Measurements from ENCODE around the gene HOXC5. TPM values are rescaled to one million over a fixed set of nuclear protein-coding genes. Genes with fewer than 3 reads are reported as not detected.

HOXC5 gene
- total RNA-seq, 1 donor from 2014 or later: 2.7 TPM

- TF ChIP-seq, protein P1, sequence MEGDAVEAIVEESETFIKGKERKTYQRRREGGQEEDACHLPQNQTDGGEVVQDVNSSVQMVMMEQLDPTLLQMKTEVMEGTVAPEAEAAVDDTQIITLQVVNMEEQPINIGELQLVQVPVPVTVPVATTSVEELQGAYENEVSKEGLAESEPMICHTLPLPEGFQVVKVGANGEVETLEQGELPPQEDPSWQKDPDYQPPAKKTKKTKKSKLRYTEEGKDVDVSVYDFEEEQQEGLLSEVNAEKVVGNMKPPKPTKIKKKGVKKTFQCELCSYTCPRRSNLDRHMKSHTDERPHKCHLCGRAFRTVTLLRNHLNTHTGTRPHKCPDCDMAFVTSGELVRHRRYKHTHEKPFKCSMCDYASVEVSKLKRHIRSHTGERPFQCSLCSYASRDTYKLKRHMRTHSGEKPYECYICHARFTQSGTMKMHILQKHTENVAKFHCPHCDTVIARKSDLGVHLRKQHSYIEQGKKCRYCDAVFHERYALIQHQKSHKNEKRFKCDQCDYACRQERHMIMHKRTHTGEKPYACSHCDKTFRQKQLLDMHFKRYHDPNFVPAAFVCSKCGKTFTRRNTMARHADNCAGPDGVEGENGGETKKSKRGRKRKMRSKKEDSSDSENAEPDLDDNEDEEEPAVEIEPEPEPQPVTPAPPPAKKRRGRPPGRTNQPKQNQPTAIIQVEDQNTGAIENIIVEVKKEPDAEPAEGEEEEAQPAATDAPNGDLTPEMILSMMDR (IDR thresholded peaks at IDR 0.05; ENCODE audit: unreplicated experiment): no peak
- Mint-ChIP-seq H3K36me3 (ENCODE audit: insufficient read depth) (no peaks in the 10 kb centered on the region), H3K9me3 (ENCODE audit: low read depth) (no peaks in the 10 kb centered on the region), H3K27me3 (peaks cover 100% of the 10 kb centered on the region), H3K4me3 (ENCODE audit: low read depth) (no peak overlapping the region), H3K27ac (no peak overlapping the region), H3K4me1 (ENCODE audit: low read depth) (peaks cover 5% of the 10 kb centered on the region)
- no peak for DNase-seq (ENCODE audit: low spot score, unreplicated experiment)
Observed at GRCh38 chr12:54002915-54003389, 29.9 kb upstream of the HOXC5 start.

DNA sequence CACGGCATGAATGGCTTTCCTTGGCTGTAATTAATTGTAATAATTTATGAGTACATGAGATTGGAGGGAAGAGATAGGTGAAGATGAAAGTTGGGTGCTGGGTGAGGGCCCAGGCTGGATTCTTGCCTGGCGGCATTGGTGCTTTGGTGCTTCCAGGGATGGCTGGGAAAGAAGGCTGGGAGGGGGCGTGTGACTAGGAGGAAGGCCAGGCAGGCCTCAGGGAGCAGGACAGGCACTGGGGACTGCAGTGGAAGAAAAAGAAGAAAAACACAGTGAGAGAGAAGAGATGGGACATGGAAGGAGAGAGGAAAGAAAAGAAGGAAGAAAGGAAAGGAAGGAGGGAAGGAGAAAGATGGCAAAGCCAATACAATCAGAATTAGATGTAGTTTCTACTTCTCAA lies 29.2 kb upstream of the HOXC5 start:
- H3K27ac Mint-ChIP-seq: no peak overlapping the region
- TF ChIP-seq, protein P1 (IDR thresholded peaks at IDR 0.05; ENCODE audit: unreplicated experiment): no peak

GRCh38 chr12:54004063-54004840 lies 28.6 kb upstream of the HOXC5 start:
- Mint-ChIP-seq H3K4me1 (ENCODE audit: low read depth) (peaks cover 6% of the 10 kb centered on the region), H3K4me3 (ENCODE audit: low read depth) (no peak overlapping the region), H3K27ac (no peak overlapping the region)

More for the DNA sequence above, 29.2 kb upstream of the HOXC5 start:
- H3K36me3 Mint-ChIP-seq (ENCODE audit: insufficient read depth): no peaks in the 10 kb centered on the region
- H3K4me3 Mint-ChIP-seq (ENCODE audit: low read depth): no peak overlapping the region
- H3K9me3 Mint-ChIP-seq (ENCODE audit: low read depth): no peaks in the 10 kb centered on the region
- H3K4me1 Mint-ChIP-seq (ENCODE audit: low read depth): peaks cover 5% of the 10 kb centered on the region
- DNase-seq (ENCODE audit: low spot score, unreplicated experiment): no peak
- H3K27me3 Mint-ChIP-seq: peaks cover 100% of the 10 kb centered on the region

GRCh38 chr12:54004841-54005530 lies 27.9 kb upstream of the HOXC5 start:
- no peaks in the 10 kb centered on the region for H3K36me3 Mint-ChIP-seq (ENCODE audit: insufficient read depth)
- DNase-seq (ENCODE audit: low spot score, unreplicated experiment): no peak
- H3K4me1 Mint-ChIP-seq (ENCODE audit: low read depth): peaks cover 8% of the 10 kb centered on the region
- peaks cover 98% of the 10 kb centered on the region for H3K27me3 Mint-ChIP-seq
- H3K27ac Mint-ChIP-seq: no peak overlapping the region
- TF ChIP-seq, protein P1 (IDR thresholded peaks at IDR 0.05; ENCODE audit: unreplicated experiment): no peak
- no peak overlapping the region for H3K4me3 Mint-ChIP-seq (ENCODE audit: low read depth)
- H3K9me3 Mint-ChIP-seq (ENCODE audit: low read depth): no peaks in the 10 kb centered on the region

More at GRCh38 chr12:54004063-54004840, 28.6 kb upstream of the HOXC5 start:
- H3K9me3 Mint-ChIP-seq (ENCODE audit: low read depth): no peaks in the 10 kb centered on the region
- TF ChIP-seq, protein P1 (IDR thresholded peaks at IDR 0.05; ENCODE audit: unreplicated experiment): no peak
- no peak for DNase-seq (ENCODE audit: low spot score, unreplicated experiment)
- no peaks in the 10 kb centered on the region for H3K36me3 Mint-ChIP-seq (ENCODE audit: insufficient read depth)
- H3K27me3 Mint-ChIP-seq: peaks cover 98% of the 10 kb centered on the region

- no peak overlapping the region for H3K27ac Mint-ChIP-seq
- TF ChIP-seq, protein P1 (IDR thresholded peaks at IDR 0.05; ENCODE audit: unreplicated experiment): no peak
- no peak for DNase-seq (ENCODE audit: low spot score, unreplicated experiment)
- H3K4me1 Mint-ChIP-seq (ENCODE audit: low read depth): peaks cover 6% of the 10 kb centered on the region
- H3K27me3 Mint-ChIP-seq: peaks cover 98% of the 10 kb centered on the region
- no peaks in the 10 kb centered on the region for H3K36me3 Mint-ChIP-seq (ENCODE audit: insufficient read depth)
- no peak overlapping the region for H3K4me3 Mint-ChIP-seq (ENCODE audit: low read depth)
- no peaks in the 10 kb centered on the region for H3K9me3 Mint-ChIP-seq (ENCODE audit: low read depth)
Observed at GRCh38 chr12:54005531-54005852, 27.4 kb upstream of the HOXC5 start.
